Activated T-cell treated with anti-CD3 and anti-CD28 coated beads for 48 hours (primary cell): Measurements from ENCODE around the gene HELZ.
A peak's percentile ranks its signal among the peaks of the same experiment; 100 is the strongest.
"Not testable (repeated sequence)": the region's sequence is repeated elsewhere in the genome, so short reads cannot be mapped to it uniquely, and the experiment has no call there.

Experiments
- DNase-seq: peaks from one replicate; pipeline ENCODE4 v3.0.0-alpha.2; 2020; ENCODE audit warnings: low read depth

Gene HELZ

GRCh38 chr17:67245073-67245693 lies at the start of gene HELZ:
Gene HELZ, minus strand, starts transcription at chr17:67245196. Its CDS starts 26,392 bp downstream, at chr17:67218804.
- peak; percentile 66 for DNase-seq

GRCh38 chr17:67293251-67294203 lies 48.5 kb upstream of the HELZ start:
- peak; percentile 54 for DNase-seq

GRCh38 chr17:67290711-67291291 lies 45.8 kb upstream of the HELZ start:
- no peak for DNase-seq

GRCh38 chr17:67290244-67290643 lies 45.2 kb upstream of the HELZ start:
- DNase-seq: no peak

- no peak for DNase-seq
These were observed 44.3 kb upstream of the HELZ start for GRCh38 chr17:67289181-67289876.

- DNase-seq: not testable (repeated sequence)
These were observed 41.8 kb upstream of the HELZ start for GRCh38 chr17:67286826-67287225.

GRCh38 chr17:67285360-67285759 lies 40.4 kb upstream of the HELZ start:
- DNase-seq: no peak

GRCh38 chr17:67283731-67284516 lies 38.9 kb upstream of the HELZ start:
- no peak for DNase-seq

GRCh38 chr17:67281743-67282142 lies 36.7 kb upstream of the HELZ start:
- no peak for DNase-seq

- DNase-seq: no peak
These were observed 36.1 kb upstream of the HELZ start for GRCh38 chr17:67281053-67281452.

GRCh38 chr17:67280279-67280678 lies 35.3 kb upstream of the HELZ start:
- no peak for DNase-seq

- DNase-seq: no peak
These were observed 34.1 kb upstream of the HELZ start for GRCh38 chr17:67279115-67279514.

- no peak for DNase-seq
These were observed 33.4 kb upstream of the HELZ start for GRCh38 chr17:67278363-67278762.

GRCh38 chr17:67276075-67276474 lies 31.1 kb upstream of the HELZ start:
- no peak for DNase-seq

GRCh38 chr17:67274466-67274865 lies 29.5 kb upstream of the HELZ start:
- DNase-seq: no peak

GRCh38 chr17:67273900-67274299 lies 28.9 kb upstream of the HELZ start:
- no peak for DNase-seq

- DNase-seq: no peak
These were observed 27.5 kb upstream of the HELZ start for GRCh38 chr17:67272312-67273047.

GRCh38 chr17:67271187-67271586 lies 26.2 kb upstream of the HELZ start:
- DNase-seq: not testable (repeated sequence)

GRCh38 chr17:67270416-67270815 lies 25.4 kb upstream of the HELZ start:
- no peak for DNase-seq

- no peak for DNase-seq
These were observed 21.5 kb upstream of the HELZ start for GRCh38 chr17:67266496-67266895.
